OCI-LY7 (cell line): ENCODE data around the gene UBQLN1.

Source experiments
- CTCF ChIP-seq: fragments of 200-600 bp; sonication (generic); conservative IDR thresholded peaks from 2 replicates; pipeline ENCODE4 v1.5.1; 2014; ENCODE audit warnings: mild to moderate bottlenecking, antibody characterized with exemption, low read length, moderate library complexity, mixed read lengths
- EZH2phosphoT487 ChIP-seq: fragments of 200-600 bp; sonication (generic); IDR thresholded peaks from 2 replicates; pipeline ENCODE4 v1.6.1; 2018; ENCODE audit warnings: low read depth, borderline replicate concordance, mild to moderate bottlenecking, mixed run types, antibody characterized with exemption, low read length, moderate library complexity, mixed read lengths

- no peak for TF ChIP-seq CTCF
- no peak for TF ChIP-seq EZH2phosphoT487
These were observed 76.8 kb downstream of the UBQLN1 start for GRCh38 chr9:83630938-83631457.
